ENCODE measurements around the gene KRIT1. TPM values are rescaled to one million over a fixed set of nuclear protein-coding genes. Genes with fewer than 3 reads are reported as not detected.
"Not testable (repeated sequence)": the region's sequence is repeated elsewhere in the genome, so short reads cannot be mapped to it uniquely, and the experiment has no call there.

Gene KRIT1
- total RNA-seq, 1 donor from 2014 or later = 48.2 TPM

- Mint-ChIP-seq H3K9me3 (peaks cover 9% of the 10 kb centered on the region), H3K27ac (no peak overlapping the region), H3K36me3 (ENCODE audit: low read depth) (peaks cover 54% of the 10 kb centered on the region), H3K4me1 (ENCODE audit: low read depth) (peaks cover 24% of the 10 kb centered on the region), H3K27me3 (ENCODE audit: insufficient read depth) (no peaks in the 10 kb centered on the region), H3K4me3 (no peak overlapping the region)
- intact Hi-C loops (cut with micrococcal nuclease) = no loop called here
- DNase-seq (ENCODE audit: low spot score) = no peak
Observed at GRCh38 chr7:92230547-92230946, 15.2 kb downstream of the KRIT1 start.

GRCh38 chr7:92228742-92229141 is 17.0 kb downstream of the KRIT1 start:
- Mint-ChIP-seq H3K36me3 (ENCODE audit: low read depth) (peaks cover 53% of the 10 kb centered on the region), H3K4me1 (ENCODE audit: low read depth) (peaks cover 24% of the 10 kb centered on the region), H3K4me3 (no peak overlapping the region), H3K27ac (peak overlapping the region; percentile 81), H3K9me3 (peaks cover 9% of the 10 kb centered on the region), H3K27me3 (ENCODE audit: insufficient read depth) (no peaks in the 10 kb centered on the region)
- no peak for DNase-seq (ENCODE audit: low spot score)
- intact Hi-C loops (cut with micrococcal nuclease) = loop anchor here (1.0 to 5.0 kb wide), 3 partner anchors 18 to 219 kb away; partner anchors contain the start of genes CYP51A1 and GATAD1

GRCh38 chr7:92228100-92228499 is 17.6 kb downstream of the KRIT1 start:
- H3K27ac Mint-ChIP-seq = peak overlapping the region; percentile 81

GRCh38 chr7:92226981-92227380 is 18.7 kb downstream of the KRIT1 start:
- H3K27me3 Mint-ChIP-seq (ENCODE audit: insufficient read depth) = no peaks in the 10 kb centered on the region
- H3K4me1 Mint-ChIP-seq (ENCODE audit: low read depth) = peaks cover 24% of the 10 kb centered on the region
- DNase-seq (ENCODE audit: low spot score) = no peak
- H3K9me3 Mint-ChIP-seq = peaks cover 9% of the 10 kb centered on the region
- peaks cover 50% of the 10 kb centered on the region for H3K36me3 Mint-ChIP-seq (ENCODE audit: low read depth)
- intact Hi-C loops (cut with micrococcal nuclease) = loop anchor here (5.0 kb wide), 2 partner anchors 95 to 220 kb away; partner anchors contain the start of genes CYP51A1 and GATAD1
- no peak overlapping the region for H3K4me3 Mint-ChIP-seq
- H3K27ac Mint-ChIP-seq = no peak overlapping the region

More at GRCh38 chr7:92228100-92228499, 17.6 kb downstream of the KRIT1 start:
- peaks cover 9% of the 10 kb centered on the region for H3K9me3 Mint-ChIP-seq
- DNase-seq (ENCODE audit: low spot score) = no peak
- H3K36me3 Mint-ChIP-seq (ENCODE audit: low read depth) = peaks cover 50% of the 10 kb centered on the region
- H3K4me1 Mint-ChIP-seq (ENCODE audit: low read depth) = peaks cover 24% of the 10 kb centered on the region
- no peaks in the 10 kb centered on the region for H3K27me3 Mint-ChIP-seq (ENCODE audit: insufficient read depth)
- intact Hi-C loops (cut with micrococcal nuclease) = loop anchor here (1.0 to 5.0 kb wide), 3 partner anchors 18 to 219 kb away; partner anchors contain the start of genes CYP51A1 and GATAD1
- no peak overlapping the region for H3K4me3 Mint-ChIP-seq

GRCh38 chr7:92221766-92222165 is 23.9 kb downstream of the KRIT1 start:
- H3K36me3 Mint-ChIP-seq (ENCODE audit: low read depth) = peaks cover 53% of the 10 kb centered on the region
- H3K4me1 Mint-ChIP-seq (ENCODE audit: low read depth) = peaks cover 4% of the 10 kb centered on the region

GRCh38 chr7:92206672-92207071 is 39.0 kb downstream of the KRIT1 start:
- Mint-ChIP-seq H3K27me3 (ENCODE audit: insufficient read depth) (no peaks in the 10 kb centered on the region), H3K4me1 (ENCODE audit: low read depth) (peaks cover 22% of the 10 kb centered on the region), H3K36me3 (ENCODE audit: low read depth) (peaks cover 63% of the 10 kb centered on the region), H3K9me3 (peaks cover 30% of the 10 kb centered on the region), H3K4me3 (no peak overlapping the region), H3K27ac (no peak overlapping the region)
- no peak for DNase-seq (ENCODE audit: low spot score)
- intact Hi-C loops (cut with micrococcal nuclease) = no loop called here

More at GRCh38 chr7:92221766-92222165, 23.9 kb downstream of the KRIT1 start:
- intact Hi-C loops (cut with micrococcal nuclease) = no loop called here
- no peak for DNase-seq (ENCODE audit: low spot score)
- no peak overlapping the region for H3K27ac Mint-ChIP-seq
- H3K9me3 Mint-ChIP-seq = no peaks in the 10 kb centered on the region
- no peak overlapping the region for H3K4me3 Mint-ChIP-seq
- H3K27me3 Mint-ChIP-seq (ENCODE audit: insufficient read depth) = no peaks in the 10 kb centered on the region

GRCh38 chr7:92205987-92206386 is 39.7 kb downstream of the KRIT1 start:
- Mint-ChIP-seq H3K9me3 (peaks cover 30% of the 10 kb centered on the region), H3K27ac (no peak overlapping the region), H3K27me3 (ENCODE audit: insufficient read depth) (no peaks in the 10 kb centered on the region), H3K4me1 (ENCODE audit: low read depth) (peaks cover 22% of the 10 kb centered on the region), H3K4me3 (no peak overlapping the region), H3K36me3 (ENCODE audit: low read depth) (peaks cover 61% of the 10 kb centered on the region)
- intact Hi-C loops (cut with micrococcal nuclease) = no loop called here
- DNase-seq (ENCODE audit: low spot score) = no peak

GRCh38 chr7:92200791-92201190 is 44.9 kb downstream of the KRIT1 start:
- peaks cover 44% of the 10 kb centered on the region for H3K36me3 Mint-ChIP-seq (ENCODE audit: low read depth)
- intact Hi-C loops (cut with micrococcal nuclease) = no loop called here
- H3K4me1 Mint-ChIP-seq (ENCODE audit: low read depth) = no peaks in the 10 kb centered on the region
- H3K27me3 Mint-ChIP-seq (ENCODE audit: insufficient read depth) = no peaks in the 10 kb centered on the region
- DNase-seq (ENCODE audit: low spot score) = no peak
- no peaks in the 10 kb centered on the region for H3K9me3 Mint-ChIP-seq
- peak overlapping the region; percentile 23 for H3K27ac Mint-ChIP-seq
- H3K4me3 Mint-ChIP-seq = no peak overlapping the region

GRCh38 chr7:92192326-92192725 is 53.4 kb downstream of the KRIT1 start:
- peaks cover 43% of the 10 kb centered on the region for H3K9me3 Mint-ChIP-seq
- intact Hi-C loops (cut with micrococcal nuclease) = no loop called here

GRCh38 chr7:92189246-92189645 is 56.5 kb downstream of the KRIT1 start:
- DNase-seq (ENCODE audit: low spot score); intact Hi-C loops (cut with micrococcal nuclease); H3K27ac Mint-ChIP-seq; H3K4me3 Mint-ChIP-seq; H3K4me1 Mint-ChIP-seq (ENCODE audit: low read depth); H3K27me3 Mint-ChIP-seq (ENCODE audit: insufficient read depth): not testable (repeated sequence)
- Mint-ChIP-seq H3K36me3 (ENCODE audit: low read depth) (peaks cover 17% of the 10 kb centered on the region), H3K9me3 (peaks cover 37% of the 10 kb centered on the region)

More at GRCh38 chr7:92192326-92192725, 53.4 kb downstream of the KRIT1 start:
- no peak for DNase-seq (ENCODE audit: low spot score)
- Mint-ChIP-seq H3K4me1 (ENCODE audit: low read depth) (no peaks in the 10 kb centered on the region), H3K27ac (no peak overlapping the region), H3K27me3 (ENCODE audit: insufficient read depth) (no peaks in the 10 kb centered on the region), H3K36me3 (ENCODE audit: low read depth) (peaks cover 33% of the 10 kb centered on the region), H3K4me3 (no peak overlapping the region)

GRCh38 chr7:92184294-92184693 is 61.4 kb downstream of the KRIT1 start:
- H3K36me3 Mint-ChIP-seq (ENCODE audit: low read depth); H3K27ac Mint-ChIP-seq; H3K4me3 Mint-ChIP-seq; H3K4me1 Mint-ChIP-seq (ENCODE audit: low read depth); DNase-seq (ENCODE audit: low spot score); intact Hi-C loops (cut with micrococcal nuclease): not testable (repeated sequence)
- H3K9me3 Mint-ChIP-seq = peaks cover 17% of the 10 kb centered on the region
- peaks cover 15% of the 10 kb centered on the region for H3K27me3 Mint-ChIP-seq (ENCODE audit: insufficient read depth)

- Mint-ChIP-seq H3K27ac (no peak within 1 kb of the TSS), H3K9me3 (peaks cover 5% of the 10 kb centered on the region)
- intact Hi-C loops (cut with micrococcal nuclease) = loop anchor here (1.0 to 5.0 kb wide), 6 partner anchors 45 to 878 kb away; partner anchors contain the start of genes AKAP9, CYP51A1 and GATAD1
Observed at GRCh38 chr7:92178928-92179924, 66.5 kb downstream of the KRIT1 start, which contains the start of gene LRRD1. Gene LRRD1 (minus strand): TSS chr7:92179142. CDS start chr7:92165202, 13,940 bp downstream.

GRCh38 chr7:92177362-92177761 is 68.4 kb downstream of the KRIT1 start:
- Mint-ChIP-seq H3K27me3 (ENCODE audit: insufficient read depth) (peaks cover 27% of the 10 kb centered on the region), H3K4me3 (no peak overlapping the region), H3K4me1 (ENCODE audit: low read depth) (no peaks in the 10 kb centered on the region), H3K9me3 (peaks cover 3% of the 10 kb centered on the region), H3K36me3 (ENCODE audit: low read depth) (no peaks in the 10 kb centered on the region), H3K27ac (no peak overlapping the region)
- intact Hi-C loops (cut with micrococcal nuclease) = loop anchor here (5.0 kb wide), 1 partner anchor 880 kb away; no protein-coding TSS in a partner anchor
- DNase-seq (ENCODE audit: low spot score) = no peak

More at GRCh38 chr7:92178928-92179924, 66.5 kb downstream of the KRIT1 start, which contains the start of gene LRRD1:
- H3K4me1 Mint-ChIP-seq (ENCODE audit: low read depth) = no peaks in the 10 kb centered on the region
- H3K4me3 Mint-ChIP-seq = peak within 1 kb of the TSS; percentile 69
- H3K27me3 Mint-ChIP-seq (ENCODE audit: insufficient read depth) = peaks cover 15% of the 10 kb centered on the region
- no peaks in the 10 kb centered on the region for H3K36me3 Mint-ChIP-seq (ENCODE audit: low read depth)
- peak; percentile 84 for DNase-seq (ENCODE audit: low spot score)
